OCI-LY3 (cell line): ENCODE data around the gene HEXD.

Experiments used
- CTCF ChIP-seq: fragments of 200-600, 300-600 bp; sonication (generic); IDR thresholded peaks from 2 replicates; pipeline ENCODE4 v1.5.1; 2014; ENCODE audit warnings: antibody characterized with exemption, low read length, low read depth
- EZH2phosphoT487 ChIP-seq: fragments of 200-600 bp; shearing (Covaris generic); IDR thresholded peaks from 2 replicates; pipeline ENCODE4 v1.6.1; 2018; ENCODE audit warnings: antibody characterized with exemption, mixed run types, low read depth

- TF ChIP-seq CTCF (no peak), EZH2phosphoT487 (no peak)
Observed at GRCh38 chr17:82390860-82391435, 27.2 kb upstream of the HEXD start.
